GM10266 (cell line): ENCODE measurements around the gene PCDHGB7.
"Not testable (repeated sequence)": the region's sequence is repeated elsewhere in the genome, so short reads cannot be mapped to it uniquely, and the experiment has no call there.

Experiments
- DNase-seq: peaks from one replicate; pipeline ENCODE4 v3.0.0; 2012; ENCODE audit errors: extremely low spot score
- CTCF ChIP-seq: IDR thresholded peaks from 2 replicates; pipeline ENCODE4 v1.5.1; 2012; ENCODE audit warnings: mild to moderate bottlenecking, low read depth; ENCODE audit not compliant: control insufficient read depth, insufficient read depth; ENCODE audit errors: missing control alignments

PCDHGB7 gene

GRCh38 chr5:141430332-141431113 is 13.0 kb downstream of the PCDHGB7 start, which contains the start of gene PCDHGA12:
Gene PCDHGA12 (plus strand): TSS chr5:141430507. CDS start chr5:141430760, 253 bp downstream.
- DNase-seq = peak; percentile 81

GRCh38 chr5:141431286-141431685 is 13.8 kb downstream of the PCDHGB7 start:
- no peak for TF ChIP-seq CTCF
- no peak for DNase-seq

More at GRCh38 chr5:141430332-141431113, 13.0 kb downstream of the PCDHGB7 start, which contains the start of gene PCDHGA12:
- TF ChIP-seq CTCF = peak; percentile 20

GRCh38 chr5:141432308-141432707 is 14.8 kb downstream of the PCDHGB7 start:
- DNase-seq = not testable (repeated sequence)

GRCh38 chr5:141432726-141433125 is 15.2 kb downstream of the PCDHGB7 start:
- DNase-seq = not testable (repeated sequence)

GRCh38 chr5:141434006-141434405 is 16.5 kb downstream of the PCDHGB7 start:
- no peak for TF ChIP-seq CTCF
- DNase-seq = no peak

GRCh38 chr5:141437221-141437620 is 19.7 kb downstream of the PCDHGB7 start:
- no peak for DNase-seq
- no peak for TF ChIP-seq CTCF

GRCh38 chr5:141439411-141440141 is 22.1 kb downstream of the PCDHGB7 start:
- TF ChIP-seq CTCF = no peak
- no peak for DNase-seq

- no peak for TF ChIP-seq CTCF
- no peak for DNase-seq
These were observed 22.9 kb downstream of the PCDHGB7 start for GRCh38 chr5:141440341-141440740.
